DND-41 (cell line): ENCODE measurements around the gene TMEM115.

Experiments used
- EZH2 ChIP-seq: IDR thresholded peaks from 3 replicates; pipeline ENCODE4 v1.6.1; 2012; ENCODE audit warnings: borderline replicate concordance, low read depth, mild to moderate bottlenecking, moderate library complexity, low read length, inconsistent platforms; ENCODE audit not compliant: severe bottlenecking
- TF ChIP-seq, protein P1 (sequence below): IDR thresholded peaks from 2 replicates; pipeline ENCODE4 v1.5.1; 2012; ENCODE audit warnings: borderline replicate concordance, low read length, moderate library complexity, mild to moderate bottlenecking; ENCODE audit not compliant: poor library complexity, severe bottlenecking; ENCODE audit errors: extremely low read depth

DNA sequence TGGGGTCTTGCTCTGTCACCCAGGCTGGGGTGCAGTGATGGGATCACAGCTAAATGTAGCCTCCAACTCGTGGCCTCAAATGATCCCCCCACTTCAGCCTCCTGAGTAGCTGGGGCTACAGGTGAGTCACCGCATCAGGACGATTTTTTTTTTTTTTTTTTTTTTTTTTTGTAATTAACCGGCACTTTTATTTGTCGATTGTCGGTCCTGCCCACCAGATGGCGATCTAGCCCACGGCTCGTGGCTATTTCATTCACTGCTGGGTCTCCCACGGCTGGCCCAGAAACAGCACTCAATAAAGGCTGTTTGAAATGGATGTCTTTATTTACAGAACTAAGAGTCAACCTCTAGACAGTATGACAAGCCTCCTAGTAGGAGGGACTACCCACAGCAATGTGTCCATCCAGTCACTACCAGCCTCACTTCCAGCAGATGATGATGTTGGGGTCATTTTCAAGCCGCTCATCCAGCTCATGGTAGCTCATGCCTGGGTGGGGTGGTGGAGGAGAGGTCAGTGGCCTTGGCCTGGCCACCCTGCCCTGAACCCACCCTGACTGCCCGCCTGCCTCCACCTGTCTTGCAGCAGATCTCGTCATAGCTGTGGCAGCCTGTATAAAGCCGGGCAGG lies 12.0 kb downstream of the TMEM115 start:
- TF ChIP-seq, protein P1, sequence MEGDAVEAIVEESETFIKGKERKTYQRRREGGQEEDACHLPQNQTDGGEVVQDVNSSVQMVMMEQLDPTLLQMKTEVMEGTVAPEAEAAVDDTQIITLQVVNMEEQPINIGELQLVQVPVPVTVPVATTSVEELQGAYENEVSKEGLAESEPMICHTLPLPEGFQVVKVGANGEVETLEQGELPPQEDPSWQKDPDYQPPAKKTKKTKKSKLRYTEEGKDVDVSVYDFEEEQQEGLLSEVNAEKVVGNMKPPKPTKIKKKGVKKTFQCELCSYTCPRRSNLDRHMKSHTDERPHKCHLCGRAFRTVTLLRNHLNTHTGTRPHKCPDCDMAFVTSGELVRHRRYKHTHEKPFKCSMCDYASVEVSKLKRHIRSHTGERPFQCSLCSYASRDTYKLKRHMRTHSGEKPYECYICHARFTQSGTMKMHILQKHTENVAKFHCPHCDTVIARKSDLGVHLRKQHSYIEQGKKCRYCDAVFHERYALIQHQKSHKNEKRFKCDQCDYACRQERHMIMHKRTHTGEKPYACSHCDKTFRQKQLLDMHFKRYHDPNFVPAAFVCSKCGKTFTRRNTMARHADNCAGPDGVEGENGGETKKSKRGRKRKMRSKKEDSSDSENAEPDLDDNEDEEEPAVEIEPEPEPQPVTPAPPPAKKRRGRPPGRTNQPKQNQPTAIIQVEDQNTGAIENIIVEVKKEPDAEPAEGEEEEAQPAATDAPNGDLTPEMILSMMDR = peak; percentile 67
- no peak for TF ChIP-seq EZH2
